Hematopoietic multipotent progenitor cell treated with erythropoietin and hydrocortisone succinate and interleukin-3 and kit ligand, for 15 days (in vitro differentiated cells): ENCODE measurements around the gene SPAG7.
A peak's percentile ranks its signal among the peaks of the same experiment; 100 is the strongest.

ENCODE experiments used
- DNase-seq: peaks from one replicate; pipeline ENCODE4 v3.0.0-alpha.2; 2015; ENCODE audit warnings: low spot score

SPAG7 gene

GRCh38 chr17:4967539-4968485 lies at the start of gene SPAG7:
TSS of gene SPAG7 (minus strand) at chr17:4967817. CDS start at chr17:4967804, 13 bp downstream.
- DNase-seq: peak; percentile 97

GRCh38 chr17:5014357-5014756 lies 46.7 kb upstream of the SPAG7 start:
- no peak for DNase-seq

- no peak for DNase-seq
These were observed 44.3 kb upstream of the SPAG7 start for GRCh38 chr17:5011928-5012327.

GRCh38 chr17:5003214-5003867 lies 35.7 kb upstream of the SPAG7 start:
- DNase-seq: no peak

- no peak for DNase-seq
These were observed 34.6 kb upstream of the SPAG7 start for GRCh38 chr17:5002121-5002788.

GRCh38 chr17:5000237-5000639 lies 32.6 kb upstream of the SPAG7 start:
- DNase-seq: no peak

- DNase-seq: no peak
These were observed 31.9 kb upstream of the SPAG7 start for GRCh38 chr17:4999430-5000093.

- no peak for DNase-seq
These were observed 31.3 kb upstream of the SPAG7 start for GRCh38 chr17:4998732-4999429.

- peak; percentile 10 for DNase-seq
These were observed 30.6 kb upstream of the SPAG7 start for GRCh38 chr17:4998027-4998731.

GRCh38 chr17:4997302-4998026 lies 29.8 kb upstream of the SPAG7 start, which contains the start of the genes INCA1 and KIF1C:
TSS of gene INCA1 (minus strand) at chr17:4997522. CDS start at chr17:4994437, 3,085 bp downstream.
TSS of gene KIF1C (plus strand) at chr17:4997950. CDS start at chr17:5000247, 2,297 bp downstream.
- DNase-seq: peak; percentile 91

- no peak for DNase-seq
These were observed 26.5 kb upstream of the SPAG7 start for GRCh38 chr17:4994081-4994595.

- no peak for DNase-seq
These were observed 20.4 kb upstream of the SPAG7 start for GRCh38 chr17:4987767-4988567.

- DNase-seq: peak; percentile 78
These were observed 19.5 kb upstream of the SPAG7 start, which contains the start of gene CAMTA2 for GRCh38 chr17:4986951-4987766. TSS of gene CAMTA2 (minus strand) at chr17:4987675. CDS start at chr17:4986222, 1,453 bp downstream.

GRCh38 chr17:4986403-4986802 lies 18.8 kb upstream of the SPAG7 start:
- no peak for DNase-seq

- DNase-seq: no peak
These were observed 14.7 kb upstream of the SPAG7 start for GRCh38 chr17:4982305-4982704.

- DNase-seq: peak; percentile 63
These were observed 13.1 kb upstream of the SPAG7 start for GRCh38 chr17:4980644-4981216.

GRCh38 chr17:4978726-4979125 lies 11.1 kb upstream of the SPAG7 start:
- no peak for DNase-seq
